ENCODE data around the gene ZNF280A. TPM values are rescaled to one million over a fixed set of nuclear protein-coding genes. Genes with fewer than 3 reads are reported as not detected.

Gene ZNF280A
- total and polyA plus RNA-seq, 2 donors (not counting 3 experiments of a cell fraction or from before 2014, with no cell fraction given) = 0.15 TPM; not detected in 1

DNA sequence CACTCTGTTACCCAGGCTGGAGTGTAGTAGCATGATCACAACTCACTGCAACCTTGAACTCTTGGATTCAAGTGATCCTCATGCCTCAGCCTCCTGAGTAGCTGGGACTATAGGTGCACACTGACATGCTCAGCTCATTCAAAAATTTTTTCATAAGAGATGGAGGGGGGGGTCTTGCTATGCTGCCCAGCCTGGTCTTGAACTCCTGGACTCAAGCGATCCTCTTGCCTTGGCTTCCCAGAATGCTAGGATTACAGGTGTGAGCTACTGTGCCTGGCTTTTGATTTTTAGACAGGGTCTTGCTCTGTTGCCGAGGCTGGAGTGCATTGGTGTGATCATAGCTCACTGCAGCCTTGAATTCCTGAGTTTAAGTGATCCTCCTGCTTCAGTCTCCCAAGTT is 25.0 kb upstream of the ZNF280A start:
- dilution Hi-C loops (cut with MboI; ENCODE audit: extremely low pct_ligation_motif_present, low sequenced_read_pairs) = no loop called here
- H3K4me3 ChIP-seq (replicated peaks in 1 of 3; ENCODE audit: insufficient read depth in 1 of 3, low read depth in 1 of 3, low read length in 3 of 3) = no peak overlapping the region
- H3K79me2 ChIP-seq (ENCODE audit: control insufficient read depth, insufficient read depth, low read length) = no peaks in the 10 kb centered on the region
- TF ChIP-seq POLR2A (IDR thresholded peaks at IDR 0.05; ENCODE audit: low read depth, low read length) (no peak), EZH2 (IDR thresholded peaks at IDR 0.05; ENCODE audit: borderline replicate concordance, low read depth, low read length, severe bottlenecking) (no peak), MYC (IDR thresholded peaks at IDR 0.05; ENCODE audit: low read depth, low read length) (no peak), CTCF (IDR thresholded peaks at IDR 0.05; ENCODE audit: extremely low read depth in 1 of 2, insufficient read depth in 1 of 2, low read depth in 1 of 2, low read length in 2 of 2) (no peak), JUN (IDR thresholded peaks at IDR 0.05; ENCODE audit: borderline replicate concordance, insufficient read depth, insufficient read length, low read depth) (no peak), MAX (IDR thresholded peaks at IDR 0.05; ENCODE audit: insufficient read depth, insufficient read length) (no peak), POLR2AphosphoS5 (IDR thresholded peaks at IDR 0.05; ENCODE audit: insufficient read depth, low read depth, low read length) (no peak), FOS (IDR thresholded peaks at IDR 0.05; ENCODE audit: borderline replicate concordance, insufficient read depth, low read length) (no peak), GATA2 (IDR thresholded peaks at IDR 0.05; ENCODE audit: insufficient read depth, insufficient read length, low read depth, low read length) (no peak)
- H3K36me3 ChIP-seq (ENCODE audit: control insufficient read depth in 2 of 2, extremely low read depth in 1 of 2, insufficient read depth in 2 of 2, low read length in 2 of 2) = no peaks in the 10 kb centered on the region
- no peaks in the 10 kb centered on the region for H4K20me1 ChIP-seq (replicated peaks; ENCODE audit: control insufficient read depth, extremely low read depth, insufficient read depth, low read length)
- FAIRE-seq (no peak), DNase-seq (ENCODE audit: low read depth, low spot score) (no peak)
- peaks cover 2 to 7% of the 10 kb centered on the region in 2 experiments for H3K27me3 ChIP-seq (ENCODE audit: control insufficient read depth in 2 of 2, insufficient read depth in 2 of 2, low read length in 2 of 2)
- H3K9ac ChIP-seq (replicated peaks; ENCODE audit: extremely low read depth, insufficient read depth, low read length) = no peak overlapping the region
- no peaks in the 10 kb centered on the region for H3K9me1 ChIP-seq (replicated peaks; ENCODE audit: control insufficient read depth, extremely low read depth, insufficient read depth, low read length)
- ChIA-PET POLR2A (no interaction called here), CTCF (interaction anchor here (0.8 to 2.5 kb wide), 3 partner anchors 14 to 42 kb away, joined by 3 to 13 read pairs (median 6); partner anchors contain the start of gene PRAME)
- no peak overlapping the region for H2AFZ ChIP-seq (ENCODE audit: low read depth, low read length)
- no peak overlapping the region for H3K27ac ChIP-seq (ENCODE audit: insufficient read depth, low read depth, low read length)
- no peak overlapping the region for H3K4me2 ChIP-seq (ENCODE audit: insufficient read depth, low read length)
- H3K9me3 ChIP-seq (replicated peaks; ENCODE audit: control insufficient read depth, insufficient read depth, low read length) = no peaks in the 10 kb centered on the region
- BruUV-seq (replicated peaks) = no TSS peak
- H3K4me1 ChIP-seq (ENCODE audit: control insufficient read depth, extremely low read depth, insufficient read depth, low read length) = no peaks in the 10 kb centered on the region
- intact Hi-C loops (cut with micrococcal nuclease) = no loop called here
